Measurements from ENCODE around the gene GRAP2.
"Not testable (repeated sequence)": the region's sequence is repeated elsewhere in the genome, so short reads cannot be mapped to it uniquely, and the experiment has no call there.

GRAP2 gene

DNA sequence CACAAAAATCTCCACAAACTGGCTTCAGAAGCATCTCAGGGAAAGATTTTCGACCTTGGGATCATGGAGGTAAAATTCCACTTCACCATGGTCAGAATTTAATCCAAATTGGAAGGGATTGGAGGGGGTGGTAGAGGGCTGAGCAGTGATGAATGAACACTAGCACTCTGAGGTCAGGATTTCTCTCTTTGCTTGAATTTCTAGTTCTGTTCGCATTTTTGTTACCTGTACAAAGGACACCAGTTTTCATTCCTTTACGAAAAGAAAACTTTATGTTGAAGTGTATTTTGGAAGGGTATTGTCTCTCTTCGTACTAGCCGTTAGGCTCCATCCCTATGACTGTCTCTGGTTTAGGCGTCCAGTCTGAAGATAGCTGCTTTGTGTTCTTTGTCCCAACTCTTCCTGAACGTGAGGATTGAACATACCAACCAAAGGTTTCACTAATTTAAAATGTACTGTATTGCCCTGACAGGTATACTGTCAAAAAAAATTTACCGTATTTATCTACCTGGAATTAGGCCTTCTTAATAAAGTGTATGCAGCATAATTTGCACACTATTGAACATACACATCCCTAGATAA lies 772 bp downstream of the GRAP2 start:
- DNase-seq (ENCODE audit: low read depth): no peak
- H3K4me1 ChIP-seq (ENCODE audit: control insufficient read depth, insufficient read depth, low read length): peaks cover 5% of the 10 kb centered on the region
- peaks cover 36% of the 10 kb centered on the region for H3K27me3 ChIP-seq (replicated peaks; ENCODE audit: control insufficient read depth, insufficient read depth, low read length)
- no peaks in the 10 kb centered on the region for H3K9me3 ChIP-seq (ENCODE audit: control insufficient read depth, low read length)
- H3K9ac ChIP-seq (ENCODE audit: low read length): no peak overlapping the region
- no peak overlapping the region for H3K4me3 ChIP-seq (ENCODE audit: low read length)
- H3K36me3 ChIP-seq (ENCODE audit: control insufficient read depth, insufficient read depth, low read length, severe bottlenecking): no peaks in the 10 kb centered on the region

DNA sequence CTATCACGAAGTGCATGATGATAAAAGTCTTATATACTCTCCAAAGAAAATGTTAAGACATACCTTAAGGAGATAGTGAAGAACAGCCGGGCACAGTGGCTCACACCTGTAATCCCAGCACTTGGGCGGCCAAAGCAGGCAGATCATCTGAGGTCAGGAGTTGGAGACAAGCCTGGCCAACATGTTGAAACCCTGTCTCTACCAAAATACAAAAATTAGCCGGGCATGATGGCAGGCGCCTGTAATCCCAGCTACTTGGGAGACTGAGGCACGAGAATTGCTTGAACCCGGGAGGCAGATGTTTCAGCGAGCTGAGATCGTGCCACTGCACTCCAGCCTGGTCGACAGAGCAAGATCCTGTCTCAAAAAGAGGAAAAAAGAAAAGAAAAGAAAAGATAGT lies 3.1 kb downstream of the GRAP2 start:
- not testable (repeated sequence) for H3K36me3 ChIP-seq (ENCODE audit: control insufficient read depth, insufficient read depth, low read length, severe bottlenecking); DNase-seq (ENCODE audit: low read depth); H3K9ac ChIP-seq (ENCODE audit: low read length); H3K4me1 ChIP-seq (ENCODE audit: control insufficient read depth, insufficient read depth, low read length); H3K9me3 ChIP-seq (ENCODE audit: control insufficient read depth, low read length); H3K4me3 ChIP-seq (ENCODE audit: low read length)
- peaks cover 43% of the 10 kb centered on the region for H3K27me3 ChIP-seq (replicated peaks; ENCODE audit: control insufficient read depth, insufficient read depth, low read length)

DNA sequence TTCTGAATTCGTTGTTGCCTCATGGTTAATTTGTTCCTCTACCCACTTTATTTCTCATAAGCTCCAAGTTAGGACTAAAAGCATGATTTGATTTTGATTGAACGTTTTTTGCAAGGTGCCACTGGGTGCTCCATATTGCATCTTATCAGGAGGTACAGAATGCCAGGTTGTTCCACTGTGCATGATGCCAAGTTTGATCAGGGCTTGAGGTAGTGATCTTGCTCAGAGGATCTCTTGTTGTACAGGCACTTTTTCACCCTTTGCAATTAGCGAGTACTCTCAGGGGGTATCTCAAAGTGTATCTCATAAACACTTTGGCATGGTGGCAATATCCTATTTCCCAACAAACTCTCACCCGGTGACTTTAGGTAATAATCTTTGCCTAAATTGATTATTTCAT lies 4.0 kb downstream of the GRAP2 start:
- peaks cover 43% of the 10 kb centered on the region for H3K27me3 ChIP-seq (replicated peaks; ENCODE audit: control insufficient read depth, insufficient read depth, low read length)
- no peak overlapping the region for H3K4me3 ChIP-seq (ENCODE audit: low read length)
- H3K4me1 ChIP-seq (ENCODE audit: control insufficient read depth, insufficient read depth, low read length): no peaks in the 10 kb centered on the region
- H3K36me3 ChIP-seq (ENCODE audit: control insufficient read depth, insufficient read depth, low read length, severe bottlenecking): no peaks in the 10 kb centered on the region
- DNase-seq (ENCODE audit: low read depth): no peak
- H3K9ac ChIP-seq (ENCODE audit: low read length): no peak overlapping the region
- no peaks in the 10 kb centered on the region for H3K9me3 ChIP-seq (ENCODE audit: control insufficient read depth, low read length)

DNA sequence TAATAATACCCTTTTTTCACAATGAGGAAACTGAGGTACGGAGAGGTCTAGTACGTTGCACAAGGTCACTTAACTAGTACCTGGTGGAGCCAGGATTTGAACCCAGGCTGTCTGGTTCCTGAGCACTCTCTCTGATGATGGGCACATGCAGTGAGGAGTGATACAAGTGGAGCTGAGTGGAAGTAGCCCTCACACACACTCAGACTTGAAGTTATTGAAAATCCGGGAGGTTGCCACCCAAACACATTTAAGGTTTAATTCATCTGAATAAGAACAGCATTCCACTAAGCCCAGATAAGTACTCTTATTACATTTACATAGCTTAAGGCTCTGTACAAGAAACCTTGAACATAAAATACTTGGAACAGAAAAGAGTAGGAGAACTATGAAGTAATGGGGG lies 4.8 kb downstream of the GRAP2 start:
- Histone ChIP-seq H3K4me3 (ENCODE audit: low read length) (no peak overlapping the region), H3K9me3 (ENCODE audit: control insufficient read depth, low read length) (no peaks in the 10 kb centered on the region), H3K27me3 (replicated peaks; ENCODE audit: control insufficient read depth, insufficient read depth, low read length) (peaks cover 36% of the 10 kb centered on the region), H3K4me1 (ENCODE audit: control insufficient read depth, insufficient read depth, low read length) (no peaks in the 10 kb centered on the region), H3K9ac (ENCODE audit: low read length) (no peak overlapping the region), H3K36me3 (ENCODE audit: control insufficient read depth, insufficient read depth, low read length, severe bottlenecking) (no peaks in the 10 kb centered on the region)
- no peak for DNase-seq (ENCODE audit: low read depth)

DNA sequence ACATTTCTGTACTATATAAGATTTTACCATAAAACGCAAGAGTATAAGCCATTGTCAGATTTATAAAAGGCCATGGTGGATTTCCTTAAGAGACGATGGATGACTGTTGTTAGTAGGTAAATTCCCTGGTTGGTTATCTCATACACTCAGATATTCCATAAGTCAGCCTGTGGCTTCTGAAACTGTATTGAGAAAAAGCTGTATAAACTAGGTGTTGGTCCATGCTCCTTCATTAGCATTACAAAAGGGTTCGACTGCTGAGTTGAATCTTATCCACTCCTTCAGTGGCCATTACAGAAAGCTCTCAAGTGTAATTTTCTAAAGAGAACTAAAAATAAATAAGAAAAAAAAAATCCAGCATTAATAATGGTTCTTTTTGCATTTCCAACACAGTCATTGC lies 5.3 kb downstream of the GRAP2 start:
- Histone ChIP-seq H3K9ac (ENCODE audit: low read length) (no peak overlapping the region), H3K4me1 (ENCODE audit: control insufficient read depth, insufficient read depth, low read length) (no peaks in the 10 kb centered on the region), H3K4me3 (ENCODE audit: low read length) (no peak overlapping the region), H3K9me3 (ENCODE audit: control insufficient read depth, low read length) (no peaks in the 10 kb centered on the region), H3K27me3 (replicated peaks; ENCODE audit: control insufficient read depth, insufficient read depth, low read length) (peaks cover 31% of the 10 kb centered on the region), H3K36me3 (ENCODE audit: control insufficient read depth, insufficient read depth, low read length, severe bottlenecking) (no peaks in the 10 kb centered on the region)
- DNase-seq (ENCODE audit: low read depth): no peak

DNA sequence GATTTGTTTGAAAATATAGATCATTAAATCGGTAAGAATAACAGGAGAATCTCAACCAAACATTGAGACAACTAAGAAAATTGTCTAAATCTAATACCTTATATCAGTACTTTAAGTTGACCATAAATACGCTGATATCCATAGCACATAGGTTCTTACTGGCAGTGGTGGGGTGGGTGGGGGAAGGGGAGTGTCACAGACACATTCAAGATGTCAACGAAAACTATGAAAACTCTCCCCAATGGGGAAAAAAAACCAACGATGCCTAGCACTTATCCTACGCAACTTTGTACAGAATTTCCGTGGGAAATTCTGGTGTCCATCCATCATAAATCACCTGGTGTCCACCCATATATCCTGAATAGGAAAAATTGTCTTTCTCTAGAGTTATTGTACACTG lies 6.2 kb downstream of the GRAP2 start:
- no peak for DNase-seq (ENCODE audit: low read depth)
- no peak overlapping the region for H3K4me3 ChIP-seq (ENCODE audit: low read length)
- H3K9me3 ChIP-seq (ENCODE audit: control insufficient read depth, low read length): no peaks in the 10 kb centered on the region
- H3K9ac ChIP-seq (ENCODE audit: low read length): no peak overlapping the region
- peaks cover 23% of the 10 kb centered on the region for H3K27me3 ChIP-seq (replicated peaks; ENCODE audit: control insufficient read depth, insufficient read depth, low read length)
- no peaks in the 10 kb centered on the region for H3K4me1 ChIP-seq (ENCODE audit: control insufficient read depth, insufficient read depth, low read length)
- H3K36me3 ChIP-seq (ENCODE audit: control insufficient read depth, insufficient read depth, low read length, severe bottlenecking): no peaks in the 10 kb centered on the region

DNA sequence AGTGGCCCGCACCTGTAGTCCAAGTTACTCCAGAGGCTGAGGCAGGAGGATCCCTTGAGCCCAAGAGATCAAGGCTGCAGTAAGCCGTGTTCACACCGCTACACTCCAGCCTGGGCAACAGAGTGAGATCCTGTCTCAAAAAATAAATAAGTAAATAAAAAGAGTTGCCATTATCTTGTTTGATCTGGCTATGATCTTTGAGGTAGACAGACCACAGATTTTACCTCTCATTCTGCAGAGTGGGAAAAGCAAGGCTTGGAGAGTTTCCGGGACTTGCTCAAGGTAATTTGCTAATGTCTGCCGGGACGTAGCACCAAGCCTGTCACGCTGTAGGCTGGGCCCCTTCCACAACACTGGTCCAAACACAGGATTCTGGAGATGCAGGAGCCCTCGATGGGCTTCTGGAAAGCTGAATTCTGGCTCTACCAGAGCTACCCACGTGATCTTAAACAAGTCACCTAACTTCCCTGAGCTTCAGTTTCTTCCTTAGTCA lies 6.8 kb downstream of the GRAP2 start:
- peaks cover 27% of the 10 kb centered on the region for H3K27me3 ChIP-seq (replicated peaks; ENCODE audit: control insufficient read depth, insufficient read depth, low read length)
- no peaks in the 10 kb centered on the region for H3K9me3 ChIP-seq (ENCODE audit: control insufficient read depth, low read length)
- H3K4me3 ChIP-seq (ENCODE audit: low read length): no peak overlapping the region
- H3K4me1 ChIP-seq (ENCODE audit: control insufficient read depth, insufficient read depth, low read length): no peaks in the 10 kb centered on the region
- no peaks in the 10 kb centered on the region for H3K36me3 ChIP-seq (ENCODE audit: control insufficient read depth, insufficient read depth, low read length, severe bottlenecking)
- H3K9ac ChIP-seq (ENCODE audit: low read length): no peak overlapping the region
- DNase-seq (ENCODE audit: low read depth): no peak

DNA sequence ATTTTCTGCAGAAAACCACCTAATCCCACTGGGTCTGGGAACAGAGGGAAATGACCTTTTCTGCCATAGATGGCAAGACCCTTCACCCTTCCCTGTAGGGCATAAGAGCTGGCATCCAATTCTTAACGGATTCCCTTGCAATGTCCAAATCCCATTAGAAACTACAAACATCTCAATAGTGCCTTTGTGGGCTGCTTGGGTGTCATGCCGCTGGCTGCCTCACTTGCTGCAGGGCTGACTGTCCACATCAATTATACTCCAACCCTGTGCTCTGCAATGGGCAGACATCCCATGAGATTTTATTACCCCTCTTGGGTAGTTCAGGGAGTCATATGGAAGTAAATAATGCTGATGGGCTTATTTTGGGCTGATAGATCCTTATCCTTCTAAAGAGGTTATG lies 7.3 kb downstream of the GRAP2 start:
- H3K9me3 ChIP-seq (ENCODE audit: control insufficient read depth, low read length): no peaks in the 10 kb centered on the region
- DNase-seq (ENCODE audit: low read depth): no peak
- no peaks in the 10 kb centered on the region for H3K36me3 ChIP-seq (ENCODE audit: control insufficient read depth, insufficient read depth, low read length, severe bottlenecking)
- H3K4me3 ChIP-seq (ENCODE audit: low read length): no peak overlapping the region
- peaks cover 29% of the 10 kb centered on the region for H3K27me3 ChIP-seq (replicated peaks; ENCODE audit: control insufficient read depth, insufficient read depth, low read length)
- no peak overlapping the region for H3K9ac ChIP-seq (ENCODE audit: low read length)
- H3K4me1 ChIP-seq (ENCODE audit: control insufficient read depth, insufficient read depth, low read length): no peaks in the 10 kb centered on the region

DNA sequence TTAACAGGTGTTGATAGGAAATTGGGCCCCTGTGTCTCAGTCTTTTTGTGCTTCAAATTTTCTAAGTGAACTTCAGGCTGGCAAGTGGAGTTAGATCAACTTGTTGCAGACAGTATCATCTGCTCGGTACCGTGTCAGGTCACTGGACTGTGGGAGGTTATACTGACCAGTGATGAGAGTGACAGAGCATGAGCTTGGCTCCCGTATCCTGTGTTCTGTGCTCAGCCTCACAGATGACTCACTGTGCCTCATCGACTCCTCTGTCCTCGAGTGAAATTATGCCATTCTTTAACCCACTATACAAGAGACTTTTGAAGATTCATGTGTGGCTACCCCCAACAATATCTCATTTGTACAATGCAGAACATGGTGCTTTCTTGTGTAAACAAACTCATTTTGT lies 7.9 kb downstream of the GRAP2 start:
- Histone ChIP-seq H3K9ac (ENCODE audit: low read length) (no peak overlapping the region), H3K9me3 (ENCODE audit: control insufficient read depth, low read length) (no peaks in the 10 kb centered on the region), H3K27me3 (replicated peaks; ENCODE audit: control insufficient read depth, insufficient read depth, low read length) (peaks cover 35% of the 10 kb centered on the region), H3K4me1 (ENCODE audit: control insufficient read depth, insufficient read depth, low read length) (no peaks in the 10 kb centered on the region), H3K36me3 (ENCODE audit: control insufficient read depth, insufficient read depth, low read length, severe bottlenecking) (no peaks in the 10 kb centered on the region), H3K4me3 (ENCODE audit: low read length) (no peak overlapping the region)
- DNase-seq (ENCODE audit: low read depth): no peak

DNA sequence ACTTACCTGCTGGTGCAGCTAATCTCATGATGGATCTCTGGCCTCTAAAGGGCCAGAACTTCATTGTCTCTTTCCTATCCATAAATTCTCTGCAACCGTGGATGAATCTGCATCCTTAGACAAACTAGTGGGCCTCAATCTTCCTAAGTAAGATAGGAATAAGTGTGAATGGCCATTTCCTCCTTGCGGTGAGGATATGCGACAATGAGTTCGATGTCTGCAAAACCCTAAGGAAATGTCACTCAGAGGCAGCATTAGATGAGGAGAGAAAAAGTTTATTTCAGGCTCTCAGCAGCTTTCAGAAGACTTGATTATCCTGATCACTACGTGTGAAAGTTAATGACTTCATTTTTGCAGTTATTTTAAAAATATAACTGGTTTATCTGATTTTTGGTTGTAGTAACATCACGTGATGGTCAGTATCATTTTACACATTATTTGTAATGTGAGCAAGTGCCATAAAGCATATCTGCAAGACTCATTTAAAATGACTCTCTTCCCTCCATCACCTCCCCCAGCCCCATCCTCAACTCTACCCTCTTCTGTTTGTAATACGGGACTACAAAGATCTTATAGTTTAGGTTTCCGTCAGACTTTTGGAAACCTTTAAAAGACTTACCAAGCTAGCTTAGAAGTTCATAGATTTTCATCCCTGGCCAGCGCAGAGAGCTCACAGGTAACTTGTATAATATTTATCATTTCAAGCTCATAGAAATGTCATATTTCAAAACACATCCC lies 10.2 kb downstream of the GRAP2 start:
- Histone ChIP-seq H3K9ac (ENCODE audit: low read length) (no peak overlapping the region), H3K4me1 (ENCODE audit: control insufficient read depth, insufficient read depth, low read length) (no peaks in the 10 kb centered on the region), H3K36me3 (ENCODE audit: control insufficient read depth, insufficient read depth, low read length, severe bottlenecking) (no peaks in the 10 kb centered on the region), H3K27me3 (replicated peaks; ENCODE audit: control insufficient read depth, insufficient read depth, low read length) (peaks cover 43% of the 10 kb centered on the region), H3K9me3 (ENCODE audit: control insufficient read depth, low read length) (no peaks in the 10 kb centered on the region), H3K4me3 (ENCODE audit: low read length) (no peak overlapping the region)
- DNase-seq (ENCODE audit: low read depth): no peak

DNA sequence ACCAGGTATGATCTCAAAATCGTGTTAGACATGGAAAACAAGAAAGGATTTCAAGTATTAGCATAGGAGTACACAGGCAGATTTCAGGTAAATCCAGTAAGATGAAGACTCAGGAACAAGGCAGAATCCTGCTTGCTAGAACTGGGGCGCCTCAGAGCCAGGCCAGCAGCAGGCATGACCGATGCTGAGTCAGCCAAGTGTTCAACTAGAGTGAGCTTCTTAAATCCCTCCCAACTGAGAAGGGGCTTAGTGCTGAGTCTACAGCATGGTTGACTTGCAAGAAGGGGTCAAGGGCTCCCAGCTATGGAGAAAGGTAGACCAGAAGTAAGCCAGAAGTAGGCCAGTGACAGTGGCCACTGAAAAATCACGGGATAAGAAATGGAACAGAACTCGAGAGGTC lies 12.4 kb downstream of the GRAP2 start:
- H3K4me1 ChIP-seq (ENCODE audit: control insufficient read depth, insufficient read depth, low read length): peaks cover 4% of the 10 kb centered on the region
- no peak for DNase-seq (ENCODE audit: low read depth)
- H3K9me3 ChIP-seq (ENCODE audit: control insufficient read depth, low read length): no peaks in the 10 kb centered on the region
- H3K9ac ChIP-seq (ENCODE audit: low read length): no peak overlapping the region
- H3K27me3 ChIP-seq (replicated peaks; ENCODE audit: control insufficient read depth, insufficient read depth, low read length): peaks cover 48% of the 10 kb centered on the region
- H3K4me3 ChIP-seq (ENCODE audit: low read length): no peak overlapping the region
- H3K36me3 ChIP-seq (ENCODE audit: control insufficient read depth, insufficient read depth, low read length, severe bottlenecking): no peaks in the 10 kb centered on the region

DNA sequence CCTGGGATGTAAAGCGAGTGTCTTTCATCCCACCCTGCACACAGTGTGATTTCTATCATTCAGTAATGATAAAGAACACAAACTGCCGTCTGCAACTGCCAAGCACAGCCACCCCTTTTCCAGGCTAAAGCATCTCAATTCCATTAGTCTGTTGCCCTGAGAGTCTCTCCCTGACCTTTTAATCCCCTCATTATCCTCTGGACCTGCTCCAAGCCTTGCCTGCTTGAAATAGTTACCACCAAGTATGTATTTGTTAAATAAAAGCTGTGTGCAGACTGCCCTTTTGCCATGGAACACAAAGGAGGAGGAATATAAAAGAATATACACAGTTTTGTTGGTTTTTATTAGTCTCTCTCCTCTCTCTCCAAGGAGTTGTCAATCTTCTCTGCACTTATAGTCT lies 13.0 kb downstream of the GRAP2 start:
- Histone ChIP-seq H3K36me3 (ENCODE audit: control insufficient read depth, insufficient read depth, low read length, severe bottlenecking) (no peaks in the 10 kb centered on the region), H3K27me3 (replicated peaks; ENCODE audit: control insufficient read depth, insufficient read depth, low read length) (peaks cover 47% of the 10 kb centered on the region), H3K9me3 (ENCODE audit: control insufficient read depth, low read length) (no peaks in the 10 kb centered on the region), H3K4me1 (ENCODE audit: control insufficient read depth, insufficient read depth, low read length) (peaks cover 4% of the 10 kb centered on the region), H3K9ac (ENCODE audit: low read length) (no peak overlapping the region), H3K4me3 (ENCODE audit: low read length) (no peak overlapping the region)
- no peak for DNase-seq (ENCODE audit: low read depth)

All from adipocyte (in vitro differentiated cells).